ENCODE results near the gene SIRT1. TPM values are rescaled to one million over a fixed set of nuclear protein-coding genes. Genes with fewer than 3 reads are reported as not detected.

SIRT1 gene
- total RNA-seq, 1 experiment from 2014 or later = 51.3 TPM

DNA sequence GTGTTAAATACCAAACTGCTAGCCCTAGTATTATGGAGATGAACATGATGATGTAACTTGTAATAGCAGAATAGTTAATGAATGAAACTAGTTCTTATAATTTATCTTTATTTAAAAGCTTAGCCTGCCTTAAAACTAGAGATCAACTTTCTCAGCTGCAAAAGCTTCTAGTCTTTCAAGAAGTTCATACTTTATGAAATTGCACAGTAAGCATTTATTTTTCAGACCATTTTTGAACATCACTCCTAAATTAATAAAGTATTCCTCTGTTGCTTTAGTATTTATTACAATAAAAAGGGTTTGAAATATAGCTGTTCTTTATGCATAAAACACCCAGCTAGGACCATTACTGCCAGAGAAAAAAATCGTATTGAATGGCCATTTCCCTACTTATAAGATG lies 33.2 kb downstream of the SIRT1 start:
- Mint-ChIP-seq H3K4me3 (no peak overlapping the region), H3K27me3 (ENCODE audit: low read depth) (no peaks in the 10 kb centered on the region), H3K9me3 (no peaks in the 10 kb centered on the region), H3K4me1 (peaks cover 10% of the 10 kb centered on the region; the same call in 1 of the 2 replicates), H3K36me3 (peaks cover 41% of the 10 kb centered on the region), H3K27ac (peak overlapping the region; percentile 73; the same call in 1 of the 2 replicates)
- POLR2A ChIA-PET = no interaction called here
- DNase-seq (ENCODE audit: low spot score) (no peak), ATAC-seq (no peak)
- TF ChIP-seq, protein P1, sequence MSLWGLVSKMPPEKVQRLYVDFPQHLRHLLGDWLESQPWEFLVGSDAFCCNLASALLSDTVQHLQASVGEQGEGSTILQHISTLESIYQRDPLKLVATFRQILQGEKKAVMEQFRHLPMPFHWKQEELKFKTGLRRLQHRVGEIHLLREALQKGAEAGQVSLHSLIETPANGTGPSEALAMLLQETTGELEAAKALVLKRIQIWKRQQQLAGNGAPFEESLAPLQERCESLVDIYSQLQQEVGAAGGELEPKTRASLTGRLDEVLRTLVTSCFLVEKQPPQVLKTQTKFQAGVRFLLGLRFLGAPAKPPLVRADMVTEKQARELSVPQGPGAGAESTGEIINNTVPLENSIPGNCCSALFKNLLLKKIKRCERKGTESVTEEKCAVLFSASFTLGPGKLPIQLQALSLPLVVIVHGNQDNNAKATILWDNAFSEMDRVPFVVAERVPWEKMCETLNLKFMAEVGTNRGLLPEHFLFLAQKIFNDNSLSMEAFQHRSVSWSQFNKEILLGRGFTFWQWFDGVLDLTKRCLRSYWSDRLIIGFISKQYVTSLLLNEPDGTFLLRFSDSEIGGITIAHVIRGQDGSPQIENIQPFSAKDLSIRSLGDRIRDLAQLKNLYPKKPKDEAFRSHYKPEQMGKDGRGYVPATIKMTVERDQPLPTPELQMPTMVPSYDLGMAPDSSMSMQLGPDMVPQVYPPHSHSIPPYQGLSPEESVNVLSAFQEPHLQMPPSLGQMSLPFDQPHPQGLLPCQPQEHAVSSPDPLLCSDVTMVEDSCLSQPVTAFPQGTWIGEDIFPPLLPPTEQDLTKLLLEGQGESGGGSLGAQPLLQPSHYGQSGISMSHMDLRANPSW (CRISPR knock-in tag; conservative IDR thresholded peaks at IDR 0.05; ENCODE audit: low read depth) = no peak
- TF ChIP-seq, protein P2, sequence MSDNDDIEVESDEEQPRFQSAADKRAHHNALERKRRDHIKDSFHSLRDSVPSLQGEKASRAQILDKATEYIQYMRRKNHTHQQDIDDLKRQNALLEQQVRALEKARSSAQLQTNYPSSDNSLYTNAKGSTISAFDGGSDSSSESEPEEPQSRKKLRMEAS (CRISPR knock-in tag; IDR thresholded peaks at IDR 0.05) = no peak
- no peak for TF ChIP-seq ZNF317 (CRISPR knock-in tag; IDR thresholded peaks at IDR 0.05; ENCODE audit: borderline replicate concordance, low read depth)
- TF ChIP-seq, protein P3, sequence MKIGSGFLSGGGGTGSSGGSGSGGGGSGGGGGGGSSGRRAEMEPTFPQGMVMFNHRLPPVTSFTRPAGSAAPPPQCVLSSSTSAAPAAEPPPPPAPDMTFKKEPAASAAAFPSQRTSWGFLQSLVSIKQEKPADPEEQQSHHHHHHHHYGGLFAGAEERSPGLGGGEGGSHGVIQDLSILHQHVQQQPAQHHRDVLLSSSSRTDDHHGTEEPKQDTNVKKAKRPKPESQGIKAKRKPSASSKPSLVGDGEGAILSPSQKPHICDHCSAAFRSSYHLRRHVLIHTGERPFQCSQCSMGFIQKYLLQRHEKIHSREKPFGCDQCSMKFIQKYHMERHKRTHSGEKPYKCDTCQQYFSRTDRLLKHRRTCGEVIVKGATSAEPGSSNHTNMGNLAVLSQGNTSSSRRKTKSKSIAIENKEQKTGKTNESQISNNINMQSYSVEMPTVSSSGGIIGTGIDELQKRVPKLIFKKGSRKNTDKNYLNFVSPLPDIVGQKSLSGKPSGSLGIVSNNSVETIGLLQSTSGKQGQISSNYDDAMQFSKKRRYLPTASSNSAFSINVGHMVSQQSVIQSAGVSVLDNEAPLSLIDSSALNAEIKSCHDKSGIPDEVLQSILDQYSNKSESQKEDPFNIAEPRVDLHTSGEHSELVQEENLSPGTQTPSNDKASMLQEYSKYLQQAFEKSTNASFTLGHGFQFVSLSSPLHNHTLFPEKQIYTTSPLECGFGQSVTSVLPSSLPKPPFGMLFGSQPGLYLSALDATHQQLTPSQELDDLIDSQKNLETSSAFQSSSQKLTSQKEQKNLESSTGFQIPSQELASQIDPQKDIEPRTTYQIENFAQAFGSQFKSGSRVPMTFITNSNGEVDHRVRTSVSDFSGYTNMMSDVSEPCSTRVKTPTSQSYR (CRISPR knock-in tag; IDR thresholded peaks at IDR 0.05) = no peak
- CTCF ChIA-PET = interaction anchor here (2.6 kb wide), 1 partner anchor 62 kb away, joined by 10 read pairs; no protein-coding TSS in a partner anchor

DNA sequence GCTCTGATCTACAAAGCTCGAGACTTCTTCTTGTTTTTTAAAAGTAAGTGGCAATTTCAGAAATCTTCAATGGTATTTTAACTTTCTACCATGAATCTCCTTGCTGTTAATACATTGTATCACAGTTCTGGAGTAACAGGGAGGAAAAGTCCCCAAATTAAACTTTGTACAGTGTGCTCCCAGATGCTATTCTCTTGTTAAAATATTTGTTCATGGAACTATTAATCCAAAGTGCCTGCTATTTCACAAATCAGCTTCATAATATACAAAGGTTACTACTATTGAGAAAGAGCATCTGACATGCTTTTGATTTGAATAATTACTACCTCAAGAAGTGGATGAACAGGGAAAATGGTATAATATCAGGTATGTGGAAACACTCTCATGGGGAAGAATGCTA lies 36.6 kb downstream of the SIRT1 start:
- CTCF ChIA-PET = interaction anchor here (2.0 kb wide), 1 partner anchor 133 kb away, joined by 7 read pairs; no protein-coding TSS in a partner anchor
- POLR2A ChIA-PET = no interaction called here

DNA sequence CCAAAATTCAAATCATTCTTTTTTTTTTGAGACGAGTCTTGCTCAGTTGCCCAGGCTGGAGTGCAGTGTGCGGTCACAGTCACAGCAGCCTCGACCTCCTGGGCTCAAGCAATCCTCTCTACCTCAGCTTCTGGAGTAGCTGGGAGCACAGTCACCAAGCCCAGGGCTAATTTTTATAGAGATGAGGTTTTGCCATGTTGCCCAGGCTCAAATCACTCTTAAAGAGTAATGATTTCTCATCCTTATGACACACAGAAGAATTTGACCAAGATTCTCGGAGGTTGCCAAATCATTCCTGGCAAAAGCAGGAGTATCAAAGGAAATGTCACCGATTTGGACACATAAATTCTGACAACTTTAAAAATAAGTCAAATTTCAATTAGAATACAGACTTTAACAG lies 39.1 kb downstream of the SIRT1 start:
- ChIA-PET CTCF (no interaction called here), POLR2A (no interaction called here)
- peaks cover 6% of the 10 kb centered on the region for H3K36me3 Mint-ChIP-seq
- no peak overlapping the region for H3K27ac Mint-ChIP-seq
- no peak overlapping the region for H3K4me3 Mint-ChIP-seq
- 0 out of 2 replicates have a peak, but pooled peaks cover 4% of the 10 kb centered on the region for H3K4me1 Mint-ChIP-seq
- DNase-seq (ENCODE audit: low spot score) = no peak
- ATAC-seq = no peak
- H3K27me3 Mint-ChIP-seq (ENCODE audit: low read depth) = no peaks in the 10 kb centered on the region
- H3K9me3 Mint-ChIP-seq = no peaks in the 10 kb centered on the region
- TF ChIP-seq ZNF121 (CRISPR knock-in tag; IDR thresholded peaks at IDR 0.05) = peak; percentile 58; the same call in 1 of the 2 replicates
- TF ChIP-seq, protein P4, sequence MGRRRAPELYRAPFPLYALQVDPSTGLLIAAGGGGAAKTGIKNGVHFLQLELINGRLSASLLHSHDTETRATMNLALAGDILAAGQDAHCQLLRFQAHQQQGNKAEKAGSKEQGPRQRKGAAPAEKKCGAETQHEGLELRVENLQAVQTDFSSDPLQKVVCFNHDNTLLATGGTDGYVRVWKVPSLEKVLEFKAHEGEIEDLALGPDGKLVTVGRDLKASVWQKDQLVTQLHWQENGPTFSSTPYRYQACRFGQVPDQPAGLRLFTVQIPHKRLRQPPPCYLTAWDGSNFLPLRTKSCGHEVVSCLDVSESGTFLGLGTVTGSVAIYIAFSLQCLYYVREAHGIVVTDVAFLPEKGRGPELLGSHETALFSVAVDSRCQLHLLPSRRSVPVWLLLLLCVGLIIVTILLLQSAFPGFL (CRISPR knock-in tag; IDR thresholded peaks at IDR 0.05; ENCODE audit: borderline replicate concordance) = no peak

More for the DNA sequence above, 36.6 kb downstream of the SIRT1 start:
- no peak for ATAC-seq
- H3K4me1 Mint-ChIP-seq = peaks cover 10% of the 10 kb centered on the region; the same call in 1 of the 2 replicates
- H3K4me3 Mint-ChIP-seq = no peak overlapping the region
- no peak for DNase-seq (ENCODE audit: low spot score)
- no peak overlapping the region; the same call in 1 of the 2 replicates for H3K27ac Mint-ChIP-seq
- H3K9me3 Mint-ChIP-seq = no peaks in the 10 kb centered on the region
- peaks cover 19% of the 10 kb centered on the region for H3K36me3 Mint-ChIP-seq
- TF ChIP-seq NFATC4 (CRISPR knock-in tag; IDR thresholded peaks at IDR 0.05) = no peak
- no peak for TF ChIP-seq NR3C1 (CRISPR knock-in tag; conservative IDR thresholded peaks at IDR 0.05; ENCODE audit: low read depth)
- H3K27me3 Mint-ChIP-seq (ENCODE audit: low read depth) = no peaks in the 10 kb centered on the region

DNA sequence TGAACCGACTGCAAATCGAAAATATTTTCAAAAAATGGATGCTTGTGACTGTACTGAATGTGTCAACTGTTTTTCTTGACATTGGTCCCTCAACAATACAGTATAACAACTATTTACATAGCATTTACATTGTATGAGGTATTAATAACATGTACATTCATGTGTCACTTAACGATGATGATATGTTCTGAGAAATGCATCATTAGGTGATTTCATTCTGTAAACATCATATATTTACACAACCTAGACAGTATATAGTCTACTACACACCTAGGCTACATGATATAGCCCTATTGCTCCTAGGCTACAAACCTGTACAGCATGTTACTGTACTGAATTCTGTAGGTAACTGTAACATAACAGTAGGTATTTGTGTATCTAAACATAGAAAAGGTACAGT lies 39.7 kb downstream of the SIRT1 start:
- H3K27ac Mint-ChIP-seq = no peak overlapping the region
- POLR2A ChIA-PET = interaction anchor here (0.7 kb wide), 1 partner anchor 39 kb away, joined by 3 read pairs; no protein-coding TSS in a partner anchor
- H3K4me3 Mint-ChIP-seq = no peak overlapping the region
- ATAC-seq (no peak), DNase-seq (ENCODE audit: low spot score) (no peak)
- no peaks in the 10 kb centered on the region for H3K9me3 Mint-ChIP-seq
- H3K36me3 Mint-ChIP-seq = peaks cover 7% of the 10 kb centered on the region
- 0 out of 2 replicates have a peak, but pooled peaks cover 4% of the 10 kb centered on the region for H3K4me1 Mint-ChIP-seq
- CTCF ChIA-PET = no interaction called here
- no peaks in the 10 kb centered on the region for H3K27me3 Mint-ChIP-seq (ENCODE audit: low read depth)
- TF ChIP-seq CREB1 (CRISPR knock-in tag; IDR thresholded peaks at IDR 0.05) (no peak), RORB (CRISPR knock-in tag; IDR thresholded peaks at IDR 0.05) (no peak), ZNF232 (CRISPR knock-in tag; IDR thresholded peaks at IDR 0.05) (no peak), SOX15 (CRISPR knock-in tag; IDR thresholded peaks at IDR 0.05) (no peak)
- TF ChIP-seq, protein P5, sequence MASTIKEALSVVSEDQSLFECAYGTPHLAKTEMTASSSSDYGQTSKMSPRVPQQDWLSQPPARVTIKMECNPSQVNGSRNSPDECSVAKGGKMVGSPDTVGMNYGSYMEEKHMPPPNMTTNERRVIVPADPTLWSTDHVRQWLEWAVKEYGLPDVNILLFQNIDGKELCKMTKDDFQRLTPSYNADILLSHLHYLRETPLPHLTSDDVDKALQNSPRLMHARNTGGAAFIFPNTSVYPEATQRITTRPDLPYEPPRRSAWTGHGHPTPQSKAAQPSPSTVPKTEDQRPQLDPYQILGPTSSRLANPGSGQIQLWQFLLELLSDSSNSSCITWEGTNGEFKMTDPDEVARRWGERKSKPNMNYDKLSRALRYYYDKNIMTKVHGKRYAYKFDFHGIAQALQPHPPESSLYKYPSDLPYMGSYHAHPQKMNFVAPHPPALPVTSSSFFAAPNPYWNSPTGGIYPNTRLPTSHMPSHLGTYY (CRISPR knock-in tag; IDR thresholded peaks at IDR 0.05) = no peak
- TF ChIP-seq, protein P1 (CRISPR knock-in tag; conservative IDR thresholded peaks at IDR 0.05; ENCODE audit: low read depth) = no peak
- TF ChIP-seq, protein P6, sequence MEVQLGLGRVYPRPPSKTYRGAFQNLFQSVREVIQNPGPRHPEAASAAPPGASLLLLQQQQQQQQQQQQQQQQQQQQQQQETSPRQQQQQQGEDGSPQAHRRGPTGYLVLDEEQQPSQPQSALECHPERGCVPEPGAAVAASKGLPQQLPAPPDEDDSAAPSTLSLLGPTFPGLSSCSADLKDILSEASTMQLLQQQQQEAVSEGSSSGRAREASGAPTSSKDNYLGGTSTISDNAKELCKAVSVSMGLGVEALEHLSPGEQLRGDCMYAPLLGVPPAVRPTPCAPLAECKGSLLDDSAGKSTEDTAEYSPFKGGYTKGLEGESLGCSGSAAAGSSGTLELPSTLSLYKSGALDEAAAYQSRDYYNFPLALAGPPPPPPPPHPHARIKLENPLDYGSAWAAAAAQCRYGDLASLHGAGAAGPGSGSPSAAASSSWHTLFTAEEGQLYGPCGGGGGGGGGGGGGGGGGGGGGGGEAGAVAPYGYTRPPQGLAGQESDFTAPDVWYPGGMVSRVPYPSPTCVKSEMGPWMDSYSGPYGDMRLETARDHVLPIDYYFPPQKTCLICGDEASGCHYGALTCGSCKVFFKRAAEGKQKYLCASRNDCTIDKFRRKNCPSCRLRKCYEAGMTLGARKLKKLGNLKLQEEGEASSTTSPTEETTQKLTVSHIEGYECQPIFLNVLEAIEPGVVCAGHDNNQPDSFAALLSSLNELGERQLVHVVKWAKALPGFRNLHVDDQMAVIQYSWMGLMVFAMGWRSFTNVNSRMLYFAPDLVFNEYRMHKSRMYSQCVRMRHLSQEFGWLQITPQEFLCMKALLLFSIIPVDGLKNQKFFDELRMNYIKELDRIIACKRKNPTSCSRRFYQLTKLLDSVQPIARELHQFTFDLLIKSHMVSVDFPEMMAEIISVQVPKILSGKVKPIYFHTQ (CRISPR knock-in tag; IDR thresholded peaks at IDR 0.05) = no peak

All from WTC11 (cell line).